OCI-LY7 (cell line): ENCODE measurements around the gene PHF20. TPM values are rescaled to one million over a fixed set of nuclear protein-coding genes. Genes with fewer than 3 reads are reported as not detected.
A peak's percentile ranks its signal among the peaks of the same experiment; 100 is the strongest.

Experiments used
- BruUV-seq: library from RNA; stranded (reverse); fragments of 400-500 nt; replicated peaks from 2 replicates; lab custom pipeline; 2021; lab: Mats Ljungman, UMichigan
- CTCF ChIA-PET: fragments of 300-600 bp; sonication (Branson Sonifier 250); formaldehyde crosslinking; loops from one replicate; lab custom pipeline; 2022; ENCODE audit warnings: antibody characterized with exemption; ENCODE audit not compliant: unreplicated experiment; lab: Charles Lee
- POLR2A ChIA-PET: fragments of 300-600 bp; sonication (Branson Sonifier 250); formaldehyde crosslinking; loops from one replicate; lab custom pipeline; 2022; ENCODE audit warnings: antibody characterized with exemption; lab: Charles Lee
- DNase-seq: peaks from one replicate; pipeline ENCODE4 v3.0.0-alpha.2; 2015; ENCODE audit warnings: low spot score
- H2AFZ ChIP-seq: fragments of 200-600 bp; sonication (generic), shearing (Covaris generic); 2 replicates; pipeline ENCODE4 v1.6.1; 2014; ENCODE audit warnings: mild to moderate bottlenecking, antibody characterized with exemption, low read length, moderate library complexity
- H3K27ac ChIP-seq: fragments of 200-600 bp; sonication (generic); 2 replicates; pipeline ENCODE4 v1.5.1; 2014; ENCODE audit warnings: mixed run types, low read depth, mild to moderate bottlenecking, moderate library complexity, low read length, inconsistent platforms; ENCODE audit not compliant: poor library complexity, severe bottlenecking
- H3K36me3 ChIP-seq: fragments of 200-600 bp; sonication (generic); 2 replicates; pipeline ENCODE4 v1.6.1; 2014; ENCODE audit warnings: mild to moderate bottlenecking, antibody characterized with exemption, low read length, moderate library complexity, mixed read lengths; ENCODE audit not compliant: insufficient read depth
- H3K4me1 ChIP-seq: fragments of 200-600 bp; sonication (generic); 2 replicates; pipeline ENCODE4 v1.5.1; 2014; ENCODE audit warnings: mild to moderate bottlenecking, low read length; ENCODE audit not compliant: insufficient read depth, poor library complexity, severe bottlenecking
- H3K4me2 ChIP-seq: fragments of 200-600 bp; sonication (generic); 2 replicates; pipeline ENCODE4 v1.6.1; 2014; ENCODE audit warnings: mild to moderate bottlenecking, low read length
- H3K4me3 ChIP-seq: fragments of 200-600 bp; sonication (generic); 2 replicates; pipeline ENCODE4 v1.5.1; 2014; ENCODE audit warnings: mild to moderate bottlenecking, low read depth, low read length; ENCODE audit not compliant: poor library complexity, severe bottlenecking
- H3K79me2 ChIP-seq: fragments of 200-600 bp; sonication (generic); 2 replicates; pipeline ENCODE4 v1.6.1; 2016; ENCODE audit warnings: low read depth, mild to moderate bottlenecking, low read length, moderate library complexity, mixed read lengths; ENCODE audit not compliant: insufficient read depth
- H3K9me2 ChIP-seq: fragments of 200-600 bp; sonication (generic); 2 replicates; pipeline ENCODE4 v1.6.1; 2016; ENCODE audit warnings: mild to moderate bottlenecking, low read length, mixed read lengths; ENCODE audit not compliant: insufficient read depth
- H3K9me3 ChIP-seq: fragments of 200-600 bp; sonication (generic); 2 replicates; pipeline ENCODE4 v1.6.1; 2014; ENCODE audit warnings: mild to moderate bottlenecking, mixed run types, low read length, mixed read lengths
- H4K20me1 ChIP-seq: fragments of 200-600 bp; sonication (generic); 2 replicates; pipeline ENCODE4 v1.6.1; 2014; ENCODE audit warnings: mild to moderate bottlenecking, antibody characterized with exemption, low read length, moderate library complexity, mixed read lengths; ENCODE audit not compliant: insufficient read depth
- EZH2phosphoT487 ChIP-seq: fragments of 200-600 bp; sonication (generic); IDR thresholded peaks from 2 replicates; pipeline ENCODE4 v1.6.1; 2018; ENCODE audit warnings: low read depth, borderline replicate concordance, mild to moderate bottlenecking, mixed run types, antibody characterized with exemption, low read length, moderate library complexity, mixed read lengths
- intact Hi-C: fragments of 100-400 bp; cut with micrococcal nuclease; formaldehyde crosslinking; loops from one replicate; pipeline ENCODE4 v1.10.0; 2022; ENCODE audit not compliant: unreplicated experiment
- total RNA-seq, 2 experiments: library from RNA; depleted of rRNA in 1 of 2; stranded (reverse); fragments of >200 nt in 1 of 2; shearing (Covaris generic) in 1 of 2; gene quantifications; 2 replicates each; pipeline ENCODE4 v1.2.3, GENCODE V29; 2014 to 2022
- TF ChIP-seq, protein P1 (sequence below): fragments of 200-600 bp; sonication (generic); conservative IDR thresholded peaks from 2 replicates; pipeline ENCODE4 v1.5.1; 2014; ENCODE audit warnings: mild to moderate bottlenecking, antibody characterized with exemption, low read length, moderate library complexity, mixed read lengths

Gene PHF20
- total RNA-seq, 2 experiments from 2014 or later, result 37.9 to 47.8 TPM

DNA sequence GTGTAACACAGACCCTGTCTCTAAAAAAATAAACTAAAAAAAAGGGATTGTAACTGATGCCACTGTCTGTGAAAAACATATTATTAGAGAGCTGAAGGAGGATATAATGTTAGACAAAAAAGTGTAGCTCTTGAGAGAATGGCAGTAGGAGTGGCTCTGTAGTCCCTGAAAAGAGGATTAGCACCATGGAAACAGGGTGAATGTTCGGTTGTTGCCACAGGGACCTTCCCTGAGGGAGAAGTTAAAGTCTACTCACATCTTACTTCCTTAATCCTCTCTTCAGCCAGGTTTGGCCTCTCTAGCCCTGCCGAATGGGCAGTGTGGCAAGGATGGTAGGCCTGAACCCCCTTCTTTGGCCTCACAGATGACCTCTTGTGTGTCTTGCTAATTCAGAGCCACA, 170.4 kb downstream of the PHF20 start:
- POLR2A ChIA-PET, result interaction anchor here (0.5 to 1.3 kb wide), 2 partner anchors 37 to 772 kb away, joined by 3 read pairs; no protein-coding TSS in a partner anchor

DNA sequence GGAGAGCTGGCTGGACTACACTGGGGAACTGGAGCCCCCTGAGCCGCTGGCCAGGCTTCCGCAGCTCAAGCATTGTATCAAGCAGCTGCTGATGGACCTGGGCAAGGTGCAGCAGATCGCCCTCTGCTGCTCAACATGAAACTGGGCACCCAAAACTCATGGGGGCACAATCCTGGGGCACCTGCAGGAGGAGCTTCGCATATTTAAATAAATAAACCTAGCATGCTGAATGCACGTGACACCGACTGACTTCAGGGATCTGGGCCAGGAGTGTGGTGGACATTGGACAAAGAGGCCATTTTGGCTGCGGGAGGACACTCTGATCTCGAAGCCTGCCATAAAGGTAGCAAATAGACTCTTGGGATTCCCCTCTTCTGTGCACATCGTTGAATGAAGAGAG, 175.7 kb downstream of the PHF20 start:
- ChIA-PET POLR2A (no interaction called here), CTCF (interaction anchor here (0.5 to 0.6 kb wide), 4 partner anchors 17 to 248 kb away, joined by 3 to 5 read pairs (median 3); partner anchors contain the start of genes NFS1 and ROMO1)
- H3K79me2 ChIP-seq, result peaks cover 16% of the 10 kb centered on the region
- H3K9me2 ChIP-seq, result no peaks in the 10 kb centered on the region
- H3K27ac ChIP-seq, result no peak overlapping the region
- TF ChIP-seq, protein P1, sequence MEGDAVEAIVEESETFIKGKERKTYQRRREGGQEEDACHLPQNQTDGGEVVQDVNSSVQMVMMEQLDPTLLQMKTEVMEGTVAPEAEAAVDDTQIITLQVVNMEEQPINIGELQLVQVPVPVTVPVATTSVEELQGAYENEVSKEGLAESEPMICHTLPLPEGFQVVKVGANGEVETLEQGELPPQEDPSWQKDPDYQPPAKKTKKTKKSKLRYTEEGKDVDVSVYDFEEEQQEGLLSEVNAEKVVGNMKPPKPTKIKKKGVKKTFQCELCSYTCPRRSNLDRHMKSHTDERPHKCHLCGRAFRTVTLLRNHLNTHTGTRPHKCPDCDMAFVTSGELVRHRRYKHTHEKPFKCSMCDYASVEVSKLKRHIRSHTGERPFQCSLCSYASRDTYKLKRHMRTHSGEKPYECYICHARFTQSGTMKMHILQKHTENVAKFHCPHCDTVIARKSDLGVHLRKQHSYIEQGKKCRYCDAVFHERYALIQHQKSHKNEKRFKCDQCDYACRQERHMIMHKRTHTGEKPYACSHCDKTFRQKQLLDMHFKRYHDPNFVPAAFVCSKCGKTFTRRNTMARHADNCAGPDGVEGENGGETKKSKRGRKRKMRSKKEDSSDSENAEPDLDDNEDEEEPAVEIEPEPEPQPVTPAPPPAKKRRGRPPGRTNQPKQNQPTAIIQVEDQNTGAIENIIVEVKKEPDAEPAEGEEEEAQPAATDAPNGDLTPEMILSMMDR, result peak; percentile 82
- TF ChIP-seq EZH2phosphoT487, result no peak
- peaks cover under 1% of the 10 kb centered on the region; the same call in 1 of the 2 replicates for H4K20me1 ChIP-seq
- H3K36me3 ChIP-seq, result peaks cover 46% of the 10 kb centered on the region
- no peaks in the 10 kb centered on the region for H3K9me3 ChIP-seq
- no peak overlapping the region for H3K4me2 ChIP-seq
- DNase-seq, result peak; percentile 67
- H3K4me3 ChIP-seq, result no peak overlapping the region
- no TSS peak for BruUV-seq
- intact Hi-C loops, result no loop called here
- no peak overlapping the region for H2AFZ ChIP-seq
- H3K4me1 ChIP-seq, result peaks cover 12% of the 10 kb centered on the region

More for the DNA sequence above, 170.4 kb downstream of the PHF20 start:
- no TSS peak for BruUV-seq
- H3K4me1 ChIP-seq, result no peaks in the 10 kb centered on the region
- CTCF ChIA-PET, result no interaction called here
- no peaks in the 10 kb centered on the region for H3K79me2 ChIP-seq
- no peaks in the 10 kb centered on the region for H3K9me3 ChIP-seq
- no peak overlapping the region for H3K27ac ChIP-seq
- TF ChIP-seq, protein P1, result no peak
- TF ChIP-seq EZH2phosphoT487, result no peak
- H3K4me2 ChIP-seq, result no peak overlapping the region
- intact Hi-C loops, result no loop called here
- H3K9me2 ChIP-seq, result no peaks in the 10 kb centered on the region
- H3K4me3 ChIP-seq, result no peak overlapping the region
- no peak overlapping the region for H2AFZ ChIP-seq
- peaks cover 63% of the 10 kb centered on the region for H3K36me3 ChIP-seq
- no peak for DNase-seq
- no peaks in the 10 kb centered on the region for H4K20me1 ChIP-seq

DNA sequence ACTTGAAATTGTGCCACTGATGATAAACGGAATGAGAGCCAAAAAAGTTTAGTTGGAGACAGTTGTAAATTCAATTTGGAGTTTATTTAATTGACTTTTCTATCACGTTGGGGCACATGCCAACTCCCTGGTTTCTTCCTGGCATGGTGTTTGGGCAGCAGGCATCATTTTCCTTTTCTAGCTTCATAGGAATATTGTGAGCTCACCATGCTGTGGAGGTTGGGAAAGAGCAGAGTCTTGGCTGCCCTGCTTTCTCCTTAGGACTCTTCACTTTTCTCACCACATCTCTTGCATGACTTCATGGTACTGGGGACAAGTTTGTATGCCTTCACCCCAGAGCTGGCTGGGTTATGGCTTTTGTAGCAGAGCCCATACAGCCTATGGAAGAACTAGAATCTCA, 176.1 kb downstream of the PHF20 start:
- ChIA-PET POLR2A (no interaction called here), CTCF (interaction anchor here (0.5 to 0.6 kb wide), 3 partner anchors 17 to 249 kb away, joined by 3 to 5 read pairs (median 3); partner anchors contain the start of genes NFS1 and ROMO1)
- no TSS peak for BruUV-seq
- intact Hi-C loops, result no loop called here
- Histone ChIP-seq H3K9me3 (no peaks in the 10 kb centered on the region), H3K36me3 (peaks cover 50% of the 10 kb centered on the region), H2AFZ (no peak overlapping the region), H4K20me1 (peaks cover 4% of the 10 kb centered on the region; the same call in 1 of the 2 replicates), H3K4me1 (peaks cover 15% of the 10 kb centered on the region), H3K79me2 (peaks cover 20% of the 10 kb centered on the region), H3K4me3 (no peak overlapping the region), H3K4me2 (no peak overlapping the region), H3K9me2 (no peaks in the 10 kb centered on the region), H3K27ac (no peak overlapping the region)
- DNase-seq, result no peak
- no peak for TF ChIP-seq EZH2phosphoT487
- TF ChIP-seq, protein P1, result no peak
